ENCODE results near the gene TAF3. TPM values are rescaled to one million over a fixed set of nuclear protein-coding genes. Genes with fewer than 3 reads are reported as not detected.

Gene TAF3
- polyA plus RNA-seq, 3 donors, result 1.6 to 3.9 (median 3.4) TPM

DNA sequence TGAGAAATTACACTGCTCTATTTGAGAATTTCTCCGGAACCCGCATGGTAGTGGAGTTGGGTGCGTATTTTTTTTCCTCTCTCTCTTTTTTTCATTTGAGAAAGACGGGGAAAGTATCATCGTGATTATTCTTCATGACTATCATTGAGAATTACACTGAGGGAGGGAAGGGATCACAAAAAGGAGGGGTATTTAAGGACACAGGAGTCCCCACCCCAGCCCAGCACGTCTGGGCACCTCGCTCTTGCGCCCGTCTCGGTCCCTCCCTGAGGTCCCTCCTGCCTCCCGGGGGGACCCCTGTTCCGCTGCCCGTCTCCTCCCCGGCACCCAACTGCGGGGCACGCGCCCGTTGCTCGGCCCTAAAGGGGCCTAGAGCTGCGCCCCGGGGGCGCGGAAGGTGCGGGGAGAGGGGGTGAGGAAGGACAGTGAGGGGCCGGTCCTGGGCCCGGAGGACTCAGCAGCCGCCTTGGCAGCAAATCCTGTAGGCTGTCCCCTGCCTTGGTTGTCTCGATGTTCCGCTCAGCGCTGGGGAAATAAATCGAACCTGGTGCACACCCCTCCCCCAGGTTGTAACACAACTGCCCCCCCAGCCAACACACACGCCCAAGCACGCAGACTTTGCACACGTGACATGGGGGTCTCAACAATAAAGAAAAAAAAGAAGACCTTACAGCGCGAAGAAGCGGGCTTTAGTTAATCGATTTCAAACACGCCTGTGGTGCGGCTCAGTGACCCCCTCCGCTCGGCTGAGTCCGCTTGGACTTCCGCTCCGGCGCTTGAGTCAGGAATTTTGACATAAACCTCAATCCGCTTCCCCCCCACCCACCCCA lies 217.6 kb downstream of the TAF3 start:
- Histone ChIP-seq H3K79me2 (ENCODE audit: insufficient read depth, low read length) (no peaks in the 10 kb centered on the region), H3K27me3 (ENCODE audit: control insufficient read depth in 2 of 2, insufficient read depth in 2 of 2, low read length in 2 of 2) (peaks cover 81 to 99% of the 10 kb centered on the region in 2 donors), H3K4me3 (replicated peaks in 1 of 3; ENCODE audit: low read depth in 2 of 3, low read length in 3 of 3) (no peak overlapping the region), H2AFZ (ENCODE audit: insufficient read depth, low read depth, low read length, poor library complexity, severe bottlenecking) (no peak overlapping the region), H3K9me3 (replicated peaks in 1 of 2; ENCODE audit: control insufficient read depth in 1 of 2, insufficient read depth in 1 of 2, low read length in 2 of 2) (peaks cover 0 to 43% of the 10 kb centered on the region in 2 donors), H3K4me2 (replicated peaks; ENCODE audit: extremely low read depth, low read length, poor library complexity, severe bottlenecking) (no peak overlapping the region), H3K36me3 (replicated peaks in 1 of 2; ENCODE audit: control insufficient read depth in 1 of 2, insufficient read depth in 2 of 2, low read length in 2 of 2) (no peaks in the 10 kb centered on the region), H3K4me1 (ENCODE audit: control insufficient read depth in 1 of 2, insufficient read depth in 2 of 2, low read length in 2 of 2) (no peaks in the 10 kb centered on the region), H3K9ac (ENCODE audit: insufficient read depth, low read length, poor library complexity, severe bottlenecking) (no peak overlapping the region), H4K20me1 (ENCODE audit: insufficient read depth, low read length) (no peaks in the 10 kb centered on the region), H3K27ac (ENCODE audit: low read depth in 1 of 2, low read length in 2 of 2) (no peak overlapping the region)
- DNase-seq, result no peak
- peaks cover 12% of the 10 kb centered on the region for H3K4me1 Mint-ChIP-seq
- no peak overlapping the region for H3K27ac Mint-ChIP-seq
- peaks cover 0 to 4% of the 10 kb centered on the region in 2 donors for H3K36me3 Mint-ChIP-seq
- TF ChIP-seq, protein P1, sequence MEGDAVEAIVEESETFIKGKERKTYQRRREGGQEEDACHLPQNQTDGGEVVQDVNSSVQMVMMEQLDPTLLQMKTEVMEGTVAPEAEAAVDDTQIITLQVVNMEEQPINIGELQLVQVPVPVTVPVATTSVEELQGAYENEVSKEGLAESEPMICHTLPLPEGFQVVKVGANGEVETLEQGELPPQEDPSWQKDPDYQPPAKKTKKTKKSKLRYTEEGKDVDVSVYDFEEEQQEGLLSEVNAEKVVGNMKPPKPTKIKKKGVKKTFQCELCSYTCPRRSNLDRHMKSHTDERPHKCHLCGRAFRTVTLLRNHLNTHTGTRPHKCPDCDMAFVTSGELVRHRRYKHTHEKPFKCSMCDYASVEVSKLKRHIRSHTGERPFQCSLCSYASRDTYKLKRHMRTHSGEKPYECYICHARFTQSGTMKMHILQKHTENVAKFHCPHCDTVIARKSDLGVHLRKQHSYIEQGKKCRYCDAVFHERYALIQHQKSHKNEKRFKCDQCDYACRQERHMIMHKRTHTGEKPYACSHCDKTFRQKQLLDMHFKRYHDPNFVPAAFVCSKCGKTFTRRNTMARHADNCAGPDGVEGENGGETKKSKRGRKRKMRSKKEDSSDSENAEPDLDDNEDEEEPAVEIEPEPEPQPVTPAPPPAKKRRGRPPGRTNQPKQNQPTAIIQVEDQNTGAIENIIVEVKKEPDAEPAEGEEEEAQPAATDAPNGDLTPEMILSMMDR (IDR thresholded peaks at IDR 0.05), result no peak
- H3K4me3 Mint-ChIP-seq, result peak overlapping the region in 1 of 2 donors; percentile 76
- 9% methylated on average over 18 of the region's 47 CpGs for WGBS (ENCODE audit: insufficient coverage)
- intact Hi-C loops (cut with micrococcal nuclease), result no loop called here
- H3K27me3 Mint-ChIP-seq (ENCODE audit: low read depth in 3 of 3), result peaks cover 89 to 97% (median 96%) of the 10 kb centered on the region in 3 donors
- H3K9me3 Mint-ChIP-seq, result peaks cover 0 to 28% (median 8%) of the 10 kb centered on the region in 7 donors

- H3K9ac ChIP-seq (ENCODE audit: insufficient read depth, low read length, poor library complexity, severe bottlenecking), result no peak overlapping the region
- H4K20me1 ChIP-seq (ENCODE audit: insufficient read depth, low read length), result no peaks in the 10 kb centered on the region
- H3K79me2 ChIP-seq (ENCODE audit: insufficient read depth, low read length), result no peaks in the 10 kb centered on the region
- H3K36me3 Mint-ChIP-seq, result peaks cover 0 to 5% of the 10 kb centered on the region in 2 donors
- peaks cover 12% of the 10 kb centered on the region for H3K4me1 Mint-ChIP-seq
- no peak overlapping the region for H3K27ac ChIP-seq (ENCODE audit: low read depth in 1 of 2, low read length in 2 of 2)
- H3K4me1 ChIP-seq (ENCODE audit: control insufficient read depth in 1 of 2, insufficient read depth in 2 of 2, low read length in 2 of 2), result no peaks in the 10 kb centered on the region
- peaks cover 91 to 97% (median 96%) of the 10 kb centered on the region in 3 donors for H3K27me3 Mint-ChIP-seq (ENCODE audit: low read depth in 3 of 3)
- no peak for DNase-seq
- H3K36me3 ChIP-seq (replicated peaks in 1 of 2; ENCODE audit: control insufficient read depth in 1 of 2, insufficient read depth in 2 of 2, low read length in 2 of 2), result no peaks in the 10 kb centered on the region
- peaks cover 0 to 45% of the 10 kb centered on the region in 2 donors for H3K9me3 ChIP-seq (replicated peaks in 1 of 2; ENCODE audit: control insufficient read depth in 1 of 2, insufficient read depth in 1 of 2, low read length in 2 of 2)
- no peak overlapping the region for H3K4me3 ChIP-seq (replicated peaks in 1 of 3; ENCODE audit: low read depth in 2 of 3, low read length in 3 of 3)
- WGBS (ENCODE audit: insufficient coverage), result 13% methylated on average over 11 of the region's 18 CpGs
- peak overlapping the region in 1 of 7 donors; percentile 65 for H3K27ac Mint-ChIP-seq
- intact Hi-C loops (cut with micrococcal nuclease), result no loop called here
- TF ChIP-seq, protein P1 (IDR thresholded peaks at IDR 0.05), result no peak
- peaks cover 86 to 99% of the 10 kb centered on the region in 2 donors for H3K27me3 ChIP-seq (ENCODE audit: control insufficient read depth in 2 of 2, insufficient read depth in 2 of 2, low read length in 2 of 2)
- no peak overlapping the region for H3K4me2 ChIP-seq (replicated peaks; ENCODE audit: extremely low read depth, low read length, poor library complexity, severe bottlenecking)
- H3K9me3 Mint-ChIP-seq, result peaks cover 0 to 28% (median 12%) of the 10 kb centered on the region in 7 donors
- peak overlapping the region in 1 of 2 donors; percentile 78 for H3K4me3 Mint-ChIP-seq
- H2AFZ ChIP-seq (ENCODE audit: insufficient read depth, low read depth, low read length, poor library complexity, severe bottlenecking), result no peak overlapping the region
Observed at GRCh38 chr10:8036506-8037198, 218.3 kb downstream of the TAF3 start.
